DMS79 (cell line): Measurements from ENCODE around the gene TMPRSS9.
"Not testable (repeated sequence)": the region's sequence is repeated elsewhere in the genome, so short reads cannot be mapped to it uniquely, and the experiment has no call there.

Source experiments
- DNase-seq: peaks from one replicate; lab custom pipeline; 2025; lab: John Stamatoyannopoulos, UW

Gene TMPRSS9

GRCh38 chr19:2342656-2343288 is 17.3 kb upstream of the TMPRSS9 start:
- DNase-seq = no peak

- DNase-seq = no peak
Measured at GRCh38 chr19:2343289-2343982, 16.6 kb upstream of the TMPRSS9 start.

- no peak for DNase-seq
Measured at GRCh38 chr19:2344381-2344870, 15.6 kb upstream of the TMPRSS9 start.

- no peak for DNase-seq
Measured at GRCh38 chr19:2345076-2345475, 15.0 kb upstream of the TMPRSS9 start.

- DNase-seq = peak; percentile 37
Measured at GRCh38 chr19:2345794-2346663, 14.0 kb upstream of the TMPRSS9 start.

- DNase-seq = not testable (repeated sequence)
Measured at GRCh38 chr19:2349818-2350217, 10.2 kb upstream of the TMPRSS9 start.

- DNase-seq = no peak
Measured at GRCh38 chr19:2350656-2351055, 9.4 kb upstream of the TMPRSS9 start.

- no peak for DNase-seq
Measured at GRCh38 chr19:2351591-2351990, 8.5 kb upstream of the TMPRSS9 start.

GRCh38 chr19:2352121-2352520 is 7.9 kb upstream of the TMPRSS9 start:
- DNase-seq = no peak

GRCh38 chr19:2353159-2353886 is 6.7 kb upstream of the TMPRSS9 start:
- DNase-seq = no peak

- DNase-seq = no peak
Measured at GRCh38 chr19:2353887-2354592, 6.0 kb upstream of the TMPRSS9 start.

- DNase-seq = no peak
Measured at GRCh38 chr19:2354670-2355069, 5.4 kb upstream of the TMPRSS9 start.

GRCh38 chr19:2355168-2356035 is 4.7 kb upstream of the TMPRSS9 start:
- no peak for DNase-seq

GRCh38 chr19:2356036-2356646 is 3.9 kb upstream of the TMPRSS9 start:
- no peak for DNase-seq

- no peak for DNase-seq
Measured at GRCh38 chr19:2357279-2358206, 2.5 kb upstream of the TMPRSS9 start.

GRCh38 chr19:2358548-2359173 is 1.4 kb upstream of the TMPRSS9 start:
- DNase-seq = no peak

- DNase-seq = no peak
Measured at GRCh38 chr19:2360833-2361232, 768 bp downstream of the TMPRSS9 start.
